HG02588 (cell line): ENCODE results near the gene ELMOD3.
"Not testable (repeated sequence)": the region's sequence is repeated elsewhere in the genome, so short reads cannot be mapped to it uniquely, and the experiment has no call there.

Source experiments
- ATAC-seq: cut with Tn5 transposase; IDR thresholded peaks from one replicate; pipeline ENCODE4 v1.9.1; 2021; ENCODE audit warnings: mild to moderate bottlenecking, moderate library complexity; ENCODE audit not compliant: unreplicated experiment

Gene ELMOD3

GRCh38 chr2:85439569-85439968, 85.0 kb downstream of the ELMOD3 start:
- not testable (repeated sequence) for ATAC-seq

GRCh38 chr2:85439986-85440385, 85.4 kb downstream of the ELMOD3 start:
- ATAC-seq = no peak

GRCh38 chr2:85440729-85441128, 86.2 kb downstream of the ELMOD3 start:
- ATAC-seq = no peak
